ENCODE results near the gene PHOX2A.

GRCh38 chr11:72228229-72228843, 15.6 kb downstream of the PHOX2A start:
- no peak for TF ChIP-seq CTCF (conservative IDR thresholded peaks at IDR 0.05)
- no peak for TF ChIP-seq EZH2 (IDR thresholded peaks at IDR 0.05; ENCODE audit: low read depth)

All from PC-9 (cell line).